ENCODE results near the gene CCL26.
"Not testable (repeated sequence)": the region's sequence is repeated elsewhere in the genome, so short reads cannot be mapped to it uniquely, and the experiment has no call there.

Gene CCL26

DNA sequence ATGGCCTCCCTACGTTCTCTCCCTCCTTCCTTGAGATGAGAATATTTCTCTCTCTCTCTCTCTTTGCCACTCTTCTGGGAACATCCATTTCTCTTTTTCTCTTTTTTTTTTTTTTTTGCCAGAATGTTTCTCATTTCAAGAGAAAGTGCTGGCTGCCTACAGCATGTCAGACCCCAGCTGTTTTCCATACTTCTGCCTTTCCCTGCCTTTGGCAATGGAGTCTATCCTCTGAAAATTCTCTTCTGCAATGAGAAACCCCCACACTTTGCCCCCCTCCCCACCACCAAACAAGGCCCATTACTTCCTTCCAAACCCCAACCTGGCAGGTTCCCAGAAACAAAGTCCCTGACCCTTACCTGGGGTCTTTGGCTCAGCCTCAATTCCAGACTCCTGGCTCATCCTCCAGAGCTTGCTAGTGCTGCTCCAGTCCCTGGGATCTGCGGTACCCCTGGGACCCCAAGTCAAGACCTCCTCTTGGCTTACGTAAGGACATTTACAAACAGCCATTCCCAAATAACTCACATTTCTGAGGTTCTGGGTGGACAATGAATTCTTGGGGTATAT is 17.4 kb upstream of the CCL26 start:
- no peaks in the 10 kb centered on the region for H3K36me3 ChIP-seq (ENCODE audit: insufficient read depth, low read length)
- H3K27me3 ChIP-seq (ENCODE audit: insufficient read depth, low read length), result no peaks in the 10 kb centered on the region
- H3K9ac ChIP-seq (ENCODE audit: low read depth, low read length), result no peak overlapping the region
- WGBS, result 83% methylated on average over 3 of the region's 3 CpGs
- no peaks in the 10 kb centered on the region for H3K9me3 ChIP-seq (ENCODE audit: insufficient read depth, low read depth, low read length)
- H3K4me3 ChIP-seq (ENCODE audit: low read length), result no peak overlapping the region
- H3K4me1 ChIP-seq (ENCODE audit: insufficient read depth, low read length), result peaks cover 26% of the 10 kb centered on the region
- no peak overlapping the region for H3K27ac ChIP-seq (ENCODE audit: low read depth, low read length)

DNA sequence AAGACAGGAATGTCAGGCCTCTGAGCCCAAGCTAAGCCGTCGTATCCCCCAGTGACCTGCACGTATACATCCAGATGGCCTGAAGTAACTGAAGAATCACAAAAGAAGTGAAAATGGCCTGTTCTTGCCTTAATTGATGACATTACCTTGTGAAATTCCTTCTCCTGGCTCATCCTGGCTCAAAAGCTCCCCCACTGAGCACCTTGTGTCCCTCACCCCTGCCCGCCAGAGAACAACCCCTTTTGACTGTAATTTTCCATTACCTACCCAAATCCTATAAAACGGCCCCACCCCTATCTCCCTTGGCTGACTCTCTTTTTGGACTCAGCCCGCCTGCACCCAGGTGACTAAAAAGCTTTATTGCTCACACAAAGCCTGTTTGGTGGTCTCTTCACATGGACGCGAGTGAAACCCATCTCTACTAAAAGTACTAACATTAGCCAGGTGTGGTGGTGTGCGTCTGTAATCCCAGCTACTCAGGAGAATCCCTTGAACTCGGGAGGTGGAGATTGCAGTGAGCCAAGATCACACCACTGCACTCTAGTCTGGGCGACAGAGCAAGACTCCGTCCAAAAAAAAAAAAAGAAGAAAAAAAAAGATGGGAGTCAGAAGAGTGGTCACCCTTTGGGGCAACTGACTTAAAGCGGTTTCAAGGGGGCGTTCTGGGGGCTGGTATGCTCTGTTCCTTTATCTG is 16.3 kb upstream of the CCL26 start:
- not testable (repeated sequence) for H3K27me3 ChIP-seq (ENCODE audit: insufficient read depth, low read length); H3K36me3 ChIP-seq (ENCODE audit: insufficient read depth, low read length); H3K9me3 ChIP-seq (ENCODE audit: insufficient read depth, low read depth, low read length); H3K4me3 ChIP-seq (ENCODE audit: low read length)
- peak overlapping the region; percentile 58 for H3K9ac ChIP-seq (ENCODE audit: low read depth, low read length)
- peak overlapping the region; percentile 73; the same call in 1 of the 2 replicates for H3K27ac ChIP-seq (ENCODE audit: low read depth, low read length)
- 30% methylated on average over 14 of the region's 14 CpGs for WGBS
- H3K4me1 ChIP-seq (ENCODE audit: insufficient read depth, low read length), result peaks cover 26% of the 10 kb centered on the region

DNA sequence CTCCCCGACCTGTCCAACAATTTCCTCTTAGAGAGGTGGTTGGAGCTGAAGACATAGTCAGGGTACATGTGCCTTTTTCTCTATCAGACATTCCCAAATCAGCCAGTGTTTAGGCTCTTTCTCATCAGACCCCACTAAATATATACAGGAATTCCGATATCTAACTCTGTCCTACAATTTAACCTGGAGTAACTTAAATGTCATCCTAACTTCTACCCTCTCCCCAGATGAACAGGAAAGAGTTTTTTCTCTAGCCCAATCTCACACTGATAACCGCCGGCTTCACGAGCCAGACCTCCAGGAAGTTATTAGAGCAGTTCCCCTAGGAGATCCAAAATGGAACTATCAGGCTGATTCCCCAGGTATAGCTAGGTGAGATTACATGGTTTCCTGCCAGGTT is 11.0 kb upstream of the CCL26 start:
- H3K4me3 ChIP-seq (ENCODE audit: low read length); H3K9ac ChIP-seq (ENCODE audit: low read depth, low read length); H3K27me3 ChIP-seq (ENCODE audit: insufficient read depth, low read length); H3K27ac ChIP-seq (ENCODE audit: low read depth, low read length); H3K36me3 ChIP-seq (ENCODE audit: insufficient read depth, low read length): not testable (repeated sequence)
- Histone ChIP-seq H3K4me1 (ENCODE audit: insufficient read depth, low read length) (peaks cover 15% of the 10 kb centered on the region; the same call in 1 of the 2 replicates), H3K9me3 (ENCODE audit: insufficient read depth, low read depth, low read length) (peaks cover 10% of the 10 kb centered on the region)
- WGBS, result 96% methylated on average over 5 of the region's 5 CpGs

DNA sequence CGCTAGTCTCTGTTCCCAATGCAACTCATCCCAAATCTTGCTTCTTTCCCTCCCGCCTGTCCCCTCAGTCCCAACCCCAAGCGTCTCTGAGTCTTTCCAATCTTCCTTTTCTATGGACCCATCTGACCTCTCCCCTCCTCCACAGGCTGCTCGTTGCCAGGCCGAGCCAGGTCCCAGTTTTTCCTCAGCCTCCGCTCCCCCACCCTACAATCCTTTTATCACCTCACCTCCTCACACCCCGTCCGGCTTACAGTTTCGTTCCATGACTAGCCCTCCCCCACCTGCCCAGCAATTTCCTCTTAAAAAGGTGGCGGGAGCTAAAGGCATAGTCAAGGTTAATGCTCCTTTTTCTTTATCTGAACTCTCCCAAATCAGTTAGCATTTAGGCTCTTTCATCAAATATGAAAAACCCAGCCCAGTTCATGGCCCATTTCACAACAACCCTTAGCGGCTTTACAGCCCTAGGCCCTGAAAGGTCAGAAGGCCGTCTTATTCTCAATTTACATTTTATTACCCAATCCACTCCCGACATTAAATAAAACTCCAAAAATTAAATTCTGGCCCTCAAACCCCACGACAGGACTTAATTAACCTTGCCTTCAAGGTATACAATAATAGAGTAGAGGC is 8.7 kb upstream of the CCL26 start:
- not testable (repeated sequence) for H3K27me3 ChIP-seq (ENCODE audit: insufficient read depth, low read length); H3K4me1 ChIP-seq (ENCODE audit: insufficient read depth, low read length); H3K36me3 ChIP-seq (ENCODE audit: insufficient read depth, low read length); H3K27ac ChIP-seq (ENCODE audit: low read depth, low read length); H3K9ac ChIP-seq (ENCODE audit: low read depth, low read length)
- WGBS, result 56% methylated on average over 14 of the region's 14 CpGs
- Histone ChIP-seq H3K9me3 (ENCODE audit: insufficient read depth, low read depth, low read length) (peaks cover 10% of the 10 kb centered on the region), H3K4me3 (ENCODE audit: low read length) (peak overlapping the region; percentile 30; the same call in 1 of the 2 replicates)

DNA sequence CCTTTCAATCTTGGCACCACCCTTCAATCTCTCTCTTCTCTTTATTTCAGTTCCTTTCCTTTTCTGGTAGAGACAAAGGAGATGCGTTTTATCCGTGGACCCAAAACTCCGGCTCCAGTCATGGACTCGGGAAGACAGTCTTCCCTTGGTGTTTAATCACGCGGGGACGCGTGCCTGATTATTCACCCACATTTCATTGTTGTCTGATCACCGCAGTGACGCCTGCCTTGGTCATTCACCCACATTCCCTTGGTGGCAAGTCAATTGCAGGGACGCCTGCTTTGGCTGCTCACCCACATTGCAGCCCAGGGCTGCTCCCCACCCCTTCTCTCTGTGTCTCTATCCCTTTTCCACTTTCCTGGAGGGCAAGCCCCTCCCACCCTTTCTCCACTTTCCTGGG is 7.5 kb upstream of the CCL26 start:
- H3K36me3 ChIP-seq (ENCODE audit: insufficient read depth, low read length); H3K27ac ChIP-seq (ENCODE audit: low read depth, low read length); H3K4me1 ChIP-seq (ENCODE audit: insufficient read depth, low read length); H3K27me3 ChIP-seq (ENCODE audit: insufficient read depth, low read length): not testable (repeated sequence)
- Histone ChIP-seq H3K9me3 (ENCODE audit: insufficient read depth, low read depth, low read length) (peaks cover 10% of the 10 kb centered on the region), H3K4me3 (ENCODE audit: low read length) (peak overlapping the region; percentile 30), H3K9ac (ENCODE audit: low read depth, low read length) (peak overlapping the region; percentile 26; the same call in 1 of the 2 replicates)
- 42% methylated on average over 11 of the region's 11 CpGs for WGBS

DNA sequence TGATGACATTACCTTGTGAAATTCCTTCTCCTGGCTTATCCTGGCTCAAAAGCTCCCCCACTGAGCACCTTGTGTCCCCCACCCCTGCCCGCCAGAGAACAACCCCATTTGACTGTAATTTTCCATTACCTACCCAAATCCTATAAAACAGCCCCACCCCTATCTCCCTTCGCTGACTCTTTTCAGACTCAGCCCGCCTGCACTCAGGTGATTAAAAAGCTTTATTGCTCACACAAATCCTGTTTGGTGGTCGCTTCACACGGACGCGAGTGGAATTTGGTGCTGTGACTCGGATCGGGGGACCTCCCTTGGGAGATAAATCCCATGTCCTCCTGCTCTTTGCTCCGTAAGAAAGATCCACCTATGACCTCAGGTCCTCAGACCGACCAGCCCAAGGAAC is 7.0 kb upstream of the CCL26 start:
- Histone ChIP-seq H3K4me3 (ENCODE audit: low read length) (peak overlapping the region; percentile 30), H3K27ac (ENCODE audit: low read depth, low read length) (peak overlapping the region; percentile 28; the same call in 1 of the 2 replicates), H3K9me3 (ENCODE audit: insufficient read depth, low read depth, low read length) (peaks cover 10% of the 10 kb centered on the region), H3K9ac (ENCODE audit: low read depth, low read length) (peak overlapping the region; percentile 26; the same call in 1 of the 2 replicates)
- H3K27me3 ChIP-seq (ENCODE audit: insufficient read depth, low read length); H3K4me1 ChIP-seq (ENCODE audit: insufficient read depth, low read length); H3K36me3 ChIP-seq (ENCODE audit: insufficient read depth, low read length): not testable (repeated sequence)
- WGBS, result 30% methylated on average over 11 of the region's 11 CpGs

DNA sequence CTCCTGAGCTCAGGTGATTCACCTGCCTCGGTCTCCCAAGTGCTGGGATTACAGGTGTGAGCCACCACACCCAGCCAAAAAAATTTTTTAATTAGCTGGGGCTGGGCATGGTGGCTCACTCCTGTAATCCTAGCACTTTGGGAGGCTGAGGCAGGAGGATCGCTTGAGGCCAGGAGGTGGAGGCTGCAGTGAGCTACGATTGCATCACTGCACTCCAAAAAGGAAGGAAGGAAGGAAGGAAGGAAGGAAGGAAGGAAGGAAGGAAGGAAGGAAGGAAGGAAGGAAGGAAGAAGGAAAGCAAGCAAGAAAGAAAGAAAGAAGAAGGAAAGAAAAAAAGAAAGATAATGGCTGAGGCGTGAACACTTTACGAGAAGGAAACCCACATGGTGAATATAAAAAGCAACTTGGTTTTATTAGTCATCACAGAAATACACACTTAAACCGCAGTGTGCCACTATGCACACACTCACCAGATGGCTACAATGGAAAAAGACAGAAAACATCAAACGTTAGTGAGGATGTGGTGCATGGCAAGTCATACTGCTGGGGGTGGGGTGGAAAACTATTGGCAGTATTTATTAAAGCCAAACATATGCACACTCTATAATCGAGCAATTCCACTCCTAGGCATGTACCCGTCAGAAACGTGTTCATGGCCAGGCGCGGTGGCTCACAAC is 4.4 kb upstream of the CCL26 start:
- Histone ChIP-seq H3K9me3 (ENCODE audit: insufficient read depth, low read depth, low read length) (no peaks in the 10 kb centered on the region), H3K4me1 (ENCODE audit: insufficient read depth, low read length) (no peaks in the 10 kb centered on the region; the same call in 1 of the 2 replicates), H3K9ac (ENCODE audit: low read depth, low read length) (no peak overlapping the region), H3K27ac (ENCODE audit: low read depth, low read length) (no peak overlapping the region), H3K36me3 (ENCODE audit: insufficient read depth, low read length) (no peaks in the 10 kb centered on the region), H3K27me3 (ENCODE audit: insufficient read depth, low read length) (no peaks in the 10 kb centered on the region), H3K4me3 (ENCODE audit: low read length) (no peak overlapping the region)
- WGBS, result 91% methylated on average over 12 of the region's 12 CpGs

DNA sequence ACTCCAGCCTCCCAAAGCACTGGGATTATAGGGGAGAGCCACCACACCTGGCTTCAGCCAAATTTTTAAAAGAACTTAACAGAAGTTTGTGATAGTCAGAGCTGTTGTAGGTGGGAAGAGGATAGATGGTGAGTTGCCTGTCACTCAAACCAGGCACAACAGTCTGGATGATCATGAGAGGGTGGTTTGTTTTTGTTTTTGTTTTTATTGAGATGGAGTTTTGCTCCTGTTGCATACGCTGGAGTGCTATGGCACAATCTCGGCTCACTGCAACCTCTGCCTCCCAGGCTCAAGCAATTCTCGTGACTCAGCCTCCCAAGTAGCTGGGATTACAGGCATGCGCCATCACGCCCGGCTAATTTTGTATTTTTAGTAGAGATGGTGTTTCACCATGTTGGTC is 1.9 kb upstream of the CCL26 start:
- not testable (repeated sequence) for H3K9me3 ChIP-seq (ENCODE audit: insufficient read depth, low read depth, low read length); H3K27ac ChIP-seq (ENCODE audit: low read depth, low read length); H3K4me1 ChIP-seq (ENCODE audit: insufficient read depth, low read length); H3K36me3 ChIP-seq (ENCODE audit: insufficient read depth, low read length); H3K27me3 ChIP-seq (ENCODE audit: insufficient read depth, low read length); H3K9ac ChIP-seq (ENCODE audit: low read depth, low read length); H3K4me3 ChIP-seq (ENCODE audit: low read length)
- WGBS, result 97% methylated on average over 6 of the region's 6 CpGs

DNA sequence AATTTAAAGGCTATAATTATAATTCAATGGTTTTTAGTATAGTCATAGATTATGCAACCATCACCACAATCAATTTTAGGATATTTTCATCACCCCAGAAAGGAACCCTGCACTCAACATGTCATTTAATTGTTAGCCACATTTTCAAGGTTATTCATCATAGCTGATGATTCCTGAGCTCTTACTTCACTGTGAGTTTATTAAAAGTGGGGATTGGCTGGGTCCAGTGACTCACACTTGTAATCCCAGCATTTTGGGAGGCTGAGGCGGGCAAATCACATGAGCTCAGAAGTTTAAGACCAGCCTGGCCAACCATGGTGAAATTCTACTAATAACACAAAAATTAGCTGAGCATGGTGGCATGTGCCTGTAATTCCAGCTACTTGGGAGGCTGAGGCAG is 787 bp downstream of the CCL26 start:
- no peak overlapping the region for H3K4me3 ChIP-seq (ENCODE audit: low read length)
- H3K27ac ChIP-seq (ENCODE audit: low read depth, low read length), result no peak overlapping the region
- no peak overlapping the region for H3K9ac ChIP-seq (ENCODE audit: low read depth, low read length)
- no peaks in the 10 kb centered on the region for H3K36me3 ChIP-seq (ENCODE audit: insufficient read depth, low read length)
- H3K9me3 ChIP-seq (ENCODE audit: insufficient read depth, low read depth, low read length), result no peaks in the 10 kb centered on the region
- 100% methylated on average over 1 of the region's 1 CpG for WGBS
- H3K4me1 ChIP-seq (ENCODE audit: insufficient read depth, low read length), result no peaks in the 10 kb centered on the region; the same call in 1 of the 2 replicates
- no peaks in the 10 kb centered on the region for H3K27me3 ChIP-seq (ENCODE audit: insufficient read depth, low read length)

DNA sequence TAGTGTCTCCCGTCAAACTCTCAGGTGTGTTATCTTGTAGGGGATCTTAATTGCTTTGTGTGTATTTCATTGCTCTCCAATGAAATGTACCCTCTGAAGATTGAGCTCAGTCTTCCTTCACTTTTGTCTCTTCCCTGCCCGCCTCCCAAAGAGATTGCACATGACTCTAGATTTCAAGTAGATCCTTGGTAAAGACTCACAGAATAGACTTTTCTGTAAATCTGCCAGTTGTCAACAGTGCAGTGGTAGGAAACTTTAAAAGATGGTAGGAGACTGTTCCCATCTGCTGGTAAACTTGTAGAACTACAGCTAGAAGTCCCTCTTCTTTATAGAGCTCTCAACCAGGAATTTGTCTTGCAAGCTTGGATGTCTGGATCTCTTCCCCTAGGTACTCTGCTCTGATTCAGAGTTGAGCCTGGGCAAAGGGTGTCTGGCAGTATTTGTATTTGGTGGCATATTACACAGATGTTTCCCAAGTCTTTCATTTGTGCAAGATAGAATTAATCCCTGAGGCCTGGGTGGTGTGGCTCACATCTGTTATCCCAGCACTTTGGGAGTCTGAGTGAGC is 9.6 kb downstream of the CCL26 start:
- no peak overlapping the region for H3K27ac ChIP-seq (ENCODE audit: low read depth, low read length)
- 48% methylated on average over 2 of the region's 2 CpGs for whole genome bisulfite sequencing
- H3K36me3 ChIP-seq (ENCODE audit: insufficient read depth, low read length), result no peaks in the 10 kb centered on the region
- H3K4me3 ChIP-seq (ENCODE audit: low read length), result no peak overlapping the region
- H3K9me3 ChIP-seq (ENCODE audit: insufficient read depth, low read depth, low read length), result no peaks in the 10 kb centered on the region
- H3K27me3 ChIP-seq (ENCODE audit: insufficient read depth, low read length), result no peaks in the 10 kb centered on the region
- no peaks in the 10 kb centered on the region for H3K4me1 ChIP-seq (ENCODE audit: insufficient read depth, low read length)
- H3K9ac ChIP-seq (ENCODE audit: low read depth, low read length), result no peak overlapping the region

DNA sequence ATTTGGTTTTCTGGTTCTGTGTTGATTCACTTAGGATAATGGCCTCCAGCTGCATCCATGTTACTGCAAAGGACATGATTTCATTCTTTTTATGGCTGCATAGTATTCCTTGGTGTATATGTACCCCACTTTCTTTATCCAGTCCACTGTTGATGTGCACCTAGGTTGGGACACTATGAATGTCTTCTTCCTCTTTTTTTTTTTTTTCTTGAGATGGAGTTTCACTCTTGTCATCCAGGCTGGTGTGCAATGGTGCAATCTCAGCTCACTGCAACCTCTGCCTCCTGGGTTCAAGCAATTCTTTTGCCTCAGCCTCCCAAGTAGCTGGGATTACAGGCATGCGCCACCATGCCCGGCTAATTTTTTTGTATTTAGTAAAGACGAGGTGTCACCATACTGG is 10.2 kb downstream of the CCL26 start:
- 97% methylated on average over 3 of the region's 3 CpGs for WGBS
- H3K27ac ChIP-seq (ENCODE audit: low read depth, low read length); H3K36me3 ChIP-seq (ENCODE audit: insufficient read depth, low read length); H3K9ac ChIP-seq (ENCODE audit: low read depth, low read length); H3K27me3 ChIP-seq (ENCODE audit: insufficient read depth, low read length); H3K4me1 ChIP-seq (ENCODE audit: insufficient read depth, low read length); H3K9me3 ChIP-seq (ENCODE audit: insufficient read depth, low read depth, low read length); H3K4me3 ChIP-seq (ENCODE audit: low read length): not testable (repeated sequence)

Measured in HUES64 (cell line).